Daoy (cell line): Measurements from ENCODE around the gene OR5C1. TPM values are rescaled to one million over a fixed set of nuclear protein-coding genes. Genes with fewer than 3 reads are reported as not detected.
"Not testable (repeated sequence)": the region's sequence is repeated elsewhere in the genome, so short reads cannot be mapped to it uniquely, and the experiment has no call there.

Source experiments
- DNase-seq: peaks from one replicate; pipeline ENCODE4 v3.0.0-alpha.2; 2015; ENCODE audit warnings: low read depth
- total RNA-seq: library from RNA; depleted of rRNA; stranded (reverse); fragments of >200 nt; shearing (Covaris generic); gene quantifications from 2 replicates; pipeline ENCODE4 v1.2.3, GENCODE V29; 2014; rRNA removed

The OR5C1 gene
- total RNA-seq, 1 experiment from 2014 or later = not detected

DNA sequence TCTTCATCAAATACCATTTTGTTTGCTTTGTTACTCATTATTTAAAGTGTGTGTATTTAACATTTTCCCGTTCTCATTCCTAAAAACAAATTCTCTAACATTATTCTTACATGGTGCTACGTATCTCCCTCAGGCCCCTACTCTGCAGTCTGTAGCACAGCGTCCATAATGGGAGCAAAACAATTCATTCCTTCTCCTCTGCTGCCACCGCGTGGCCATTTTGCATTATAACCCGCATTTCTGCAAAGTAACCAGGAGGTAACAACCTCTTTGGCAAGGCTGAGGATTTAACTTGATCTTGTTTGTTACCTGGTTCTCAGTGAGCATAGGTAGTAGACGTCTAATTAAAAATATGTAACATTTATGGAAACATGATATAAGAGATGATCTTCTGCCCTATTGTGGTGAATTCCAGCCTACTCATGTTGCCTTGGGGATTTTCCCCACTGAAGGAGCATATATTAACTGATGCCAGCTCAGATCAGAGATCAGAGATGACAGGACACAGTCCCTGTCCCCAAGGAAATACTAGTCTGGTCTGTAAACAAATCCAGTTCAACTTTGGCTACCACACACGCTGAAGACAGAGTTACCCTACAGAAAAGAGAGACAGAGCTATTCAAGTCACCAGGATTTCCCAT, 21.7 kb downstream of the OR5C1 start:
- DNase-seq = peak; percentile 83

DNA sequence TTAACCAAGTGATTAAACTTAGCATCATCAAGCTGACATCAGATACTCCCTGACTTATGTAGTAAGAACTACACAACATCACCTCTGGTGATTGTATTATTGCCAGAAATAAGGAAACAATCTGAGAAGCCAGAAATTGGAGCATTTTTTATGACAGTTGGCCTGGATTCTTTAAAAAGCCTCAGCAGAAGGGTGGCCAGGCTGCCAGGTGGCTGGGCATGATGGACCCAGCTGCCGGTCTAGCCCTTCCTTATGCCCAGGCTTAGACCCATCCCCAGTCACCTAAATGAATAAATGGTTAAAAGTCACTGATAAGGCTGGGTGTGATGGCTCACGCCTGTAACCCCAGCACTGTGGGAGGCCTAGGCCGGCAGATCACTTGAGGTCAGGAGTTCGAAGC, 24.0 kb downstream of the OR5C1 start:
- no peak for DNase-seq

DNA sequence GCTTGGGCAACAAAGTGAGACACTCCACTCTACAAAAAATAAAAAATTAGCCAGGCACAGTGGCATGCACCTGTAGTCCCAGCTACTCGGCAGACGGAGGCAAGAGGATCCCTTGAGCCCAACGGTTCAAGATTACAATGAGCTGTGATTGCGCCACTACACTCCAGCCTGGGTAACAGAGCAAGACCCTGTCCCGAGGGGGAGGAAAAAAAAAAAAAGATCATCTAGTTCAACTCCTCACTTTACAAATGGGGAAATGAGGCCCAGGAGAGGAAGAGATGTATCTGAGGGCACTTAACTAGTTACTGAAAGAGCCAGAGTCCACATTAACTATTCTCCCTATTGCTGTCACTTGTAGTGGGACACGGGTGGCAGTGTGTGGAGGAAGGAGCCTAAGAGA, 25.8 kb downstream of the OR5C1 start:
- DNase-seq = no peak

DNA sequence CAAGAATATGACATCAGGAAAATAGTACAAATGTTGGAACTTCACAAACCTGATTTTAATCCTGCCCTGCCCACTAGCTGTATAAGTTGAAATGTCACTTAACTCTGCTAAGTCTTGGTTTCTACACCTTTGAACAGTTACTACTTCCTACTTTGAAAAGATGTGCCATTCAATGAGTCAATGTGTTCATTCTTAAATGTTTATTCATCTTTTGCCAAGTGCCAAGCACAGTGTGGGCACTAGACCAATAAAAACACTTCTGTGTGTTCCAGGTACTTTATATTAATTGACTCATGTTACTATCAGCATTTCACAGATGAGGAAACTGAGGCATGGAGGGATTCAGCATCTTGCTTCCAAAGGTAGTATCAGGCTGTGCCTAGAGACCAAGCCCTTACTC, 26.8 kb downstream of the OR5C1 start:
- no peak for DNase-seq

DNA sequence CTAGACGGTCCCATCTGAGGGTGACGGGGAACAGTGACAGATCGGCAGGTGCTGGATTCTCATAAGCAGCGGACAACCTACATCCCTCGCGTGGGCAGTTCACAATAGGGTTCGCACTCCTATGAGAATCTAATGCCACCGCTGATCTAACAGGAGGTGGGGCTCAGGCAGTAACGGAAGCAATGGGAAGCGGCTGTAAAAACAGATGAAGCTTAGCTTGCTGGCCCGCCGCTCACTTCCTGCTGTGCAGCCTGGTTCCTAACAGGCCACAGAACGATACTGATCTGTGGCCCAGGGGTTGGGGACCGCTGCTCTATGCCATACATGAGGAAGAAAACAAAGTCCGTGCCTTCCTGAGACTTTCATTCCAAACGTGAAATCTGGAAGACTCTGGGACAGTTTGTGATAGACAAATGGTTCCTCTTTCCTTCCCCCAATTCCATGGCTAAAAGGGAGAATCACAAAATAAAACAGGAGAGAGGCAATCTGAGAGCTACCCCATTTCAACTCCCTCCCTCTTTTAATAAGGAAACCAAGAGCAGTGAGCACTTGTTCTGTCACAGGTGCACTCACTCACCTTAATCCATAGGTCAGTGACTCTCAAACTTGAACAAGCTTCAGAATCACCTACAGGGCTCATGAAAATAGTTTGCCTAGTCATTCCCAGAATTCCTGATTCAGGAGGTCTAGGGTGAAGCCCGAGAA, 27.6 kb downstream of the OR5C1 start:
- DNase-seq = no peak

DNA sequence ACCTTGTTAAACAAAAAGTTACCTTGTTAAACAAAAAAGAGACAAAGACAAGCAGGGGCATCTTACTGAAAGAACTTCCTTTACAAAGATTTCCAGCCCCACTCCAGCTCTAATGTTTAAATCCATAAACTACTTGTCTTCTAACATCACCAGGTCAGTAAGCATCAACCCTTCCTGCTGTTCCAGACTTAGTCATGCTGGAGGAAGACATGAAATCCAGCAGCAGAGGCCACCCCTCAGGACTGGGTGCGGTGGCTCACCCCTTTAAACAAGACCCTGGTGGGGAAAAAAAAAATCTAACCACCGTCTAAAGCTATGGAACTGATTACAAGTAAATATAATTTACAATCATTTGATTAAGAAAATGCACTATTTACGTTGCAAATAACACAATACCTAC, 30.6 kb downstream of the OR5C1 start:
- no peak for DNase-seq

DNA sequence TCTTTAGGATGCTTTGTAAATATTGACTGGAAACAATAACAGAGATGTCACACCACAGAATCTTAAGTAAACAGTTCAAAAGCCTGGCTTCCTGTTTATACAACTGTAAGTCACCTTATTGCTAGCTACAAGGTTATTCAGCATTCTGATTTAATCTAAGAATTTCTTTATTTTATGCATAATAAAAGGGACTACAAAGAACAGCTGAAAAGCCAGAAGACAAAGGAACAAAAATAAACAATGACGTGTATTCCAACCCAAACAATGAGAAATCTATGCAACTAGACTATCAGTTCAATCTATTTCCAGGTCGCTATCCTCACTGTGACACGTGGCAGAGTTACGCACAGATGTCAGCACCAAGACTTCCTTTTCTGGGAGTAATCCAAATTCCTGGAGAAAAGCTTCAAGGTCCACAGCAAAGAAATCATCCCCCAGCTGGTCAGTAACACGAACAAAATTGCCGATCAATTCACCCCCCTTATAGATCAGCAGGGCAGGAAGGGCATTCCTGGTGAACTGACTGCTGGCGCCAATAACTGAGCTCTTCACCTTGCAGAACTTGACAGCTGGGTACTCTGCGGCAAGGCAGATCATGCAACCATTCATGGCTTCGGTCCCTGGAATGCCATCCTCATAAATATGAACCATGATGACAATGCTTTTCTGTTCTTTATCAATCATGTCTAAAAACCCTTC, 31.2 kb downstream of the OR5C1 start:
- DNase-seq = no peak

DNA sequence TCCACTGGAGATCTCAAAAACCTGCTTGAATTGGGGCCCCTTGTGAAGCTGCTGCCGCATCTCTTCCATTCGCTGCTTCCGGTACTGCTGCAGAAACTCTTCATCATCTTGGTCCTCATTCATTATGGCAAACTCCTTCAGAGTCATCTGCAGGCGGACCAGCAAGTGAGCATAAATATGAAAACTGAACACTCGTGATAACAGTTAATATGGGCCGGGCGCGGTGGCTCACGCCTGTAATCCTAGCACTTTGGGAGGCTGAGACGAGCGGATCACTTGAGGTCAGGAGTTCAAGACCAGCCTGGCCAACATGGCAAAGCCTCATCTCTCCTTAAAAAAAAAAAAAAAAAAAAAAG, 31.7 kb downstream of the OR5C1 start:
- DNase-seq = no peak

DNA sequence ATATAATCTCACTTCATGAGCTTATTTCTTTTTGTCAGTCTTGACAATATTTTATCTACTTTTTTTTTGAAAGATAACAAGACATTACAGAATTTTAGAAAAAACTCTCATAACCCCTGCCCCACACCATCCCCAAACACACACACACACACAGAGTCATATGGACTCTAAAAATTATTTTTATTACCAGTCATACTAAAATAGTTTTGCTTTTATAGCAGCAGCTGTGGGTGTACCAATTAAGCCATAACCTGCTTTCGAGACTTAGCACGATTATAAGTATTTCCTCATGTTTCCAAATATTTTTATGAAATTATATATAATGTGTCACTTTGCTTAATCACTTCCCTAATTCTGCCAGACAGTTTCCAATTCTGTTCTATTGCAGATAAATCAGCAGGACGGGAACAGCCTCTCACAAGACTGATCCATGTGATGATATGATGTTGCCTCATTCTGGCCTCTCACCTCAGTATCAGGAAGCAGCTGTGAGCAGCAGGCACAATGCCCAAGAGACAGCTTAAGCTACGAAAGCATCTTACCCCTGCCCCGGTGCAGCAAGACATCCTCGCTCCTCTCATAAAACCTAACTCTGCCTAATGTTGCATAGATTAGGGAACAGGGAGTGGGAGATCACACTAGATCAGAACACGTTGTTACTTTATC, 32.7 kb downstream of the OR5C1 start:
- no peak for DNase-seq

DNA sequence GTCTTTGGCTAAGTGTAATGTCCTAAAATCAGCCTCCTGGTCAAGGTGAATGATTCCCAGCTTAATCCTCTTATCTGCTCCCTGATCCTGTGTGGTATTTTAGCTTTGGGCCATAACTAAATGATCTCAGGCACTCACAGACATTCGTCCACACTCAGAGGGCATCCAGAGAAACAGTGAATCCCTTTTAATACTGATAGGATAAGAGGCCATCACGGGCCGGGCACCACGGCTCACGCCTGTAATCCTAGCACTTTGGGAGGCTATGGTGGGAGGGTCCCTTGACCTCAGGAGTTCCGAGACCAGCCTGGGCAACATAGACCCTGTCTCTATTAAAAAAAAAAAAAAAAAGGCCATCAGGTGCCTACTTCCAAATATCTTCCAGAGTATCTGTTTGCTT, 33.3 kb downstream of the OR5C1 start:
- no peak for DNase-seq

DNA sequence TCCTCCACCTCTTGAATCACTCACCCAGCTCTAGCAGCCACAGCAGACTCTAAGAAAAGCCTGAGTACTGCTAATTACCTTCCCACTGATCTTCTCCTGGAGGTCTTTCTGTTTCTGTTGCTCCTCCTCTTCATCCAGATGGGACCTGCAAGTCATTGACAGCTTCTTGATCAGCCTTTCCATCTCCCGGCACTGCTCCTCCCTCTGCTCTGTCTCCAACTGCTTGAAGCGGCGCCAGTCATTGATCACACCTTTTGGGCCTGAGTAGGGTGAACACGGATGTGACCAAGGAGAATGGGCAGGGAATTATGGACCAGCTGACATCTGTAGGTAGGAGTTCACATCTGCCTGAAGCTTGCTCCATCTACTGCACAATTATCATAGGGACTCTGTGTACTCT, 34.2 kb downstream of the OR5C1 start:
- DNase-seq = no peak

DNA sequence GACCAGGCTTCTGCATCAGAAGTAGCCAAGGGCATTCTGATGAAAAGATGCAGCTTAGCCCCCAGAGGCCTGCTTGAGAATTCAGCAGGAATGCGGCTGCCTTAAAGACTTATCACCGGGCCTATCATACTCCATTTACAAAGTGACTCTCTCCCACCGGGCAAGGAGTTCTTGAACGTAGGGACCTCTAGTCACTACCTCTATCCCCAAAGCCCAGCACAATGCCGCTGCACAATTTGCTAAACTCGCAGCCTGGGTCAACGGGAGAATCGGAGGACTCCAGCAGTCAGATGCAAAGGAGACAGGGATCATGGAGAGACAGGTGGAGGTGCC, 39.0 kb downstream of the OR5C1 start:
- DNase-seq = no peak

DNA sequence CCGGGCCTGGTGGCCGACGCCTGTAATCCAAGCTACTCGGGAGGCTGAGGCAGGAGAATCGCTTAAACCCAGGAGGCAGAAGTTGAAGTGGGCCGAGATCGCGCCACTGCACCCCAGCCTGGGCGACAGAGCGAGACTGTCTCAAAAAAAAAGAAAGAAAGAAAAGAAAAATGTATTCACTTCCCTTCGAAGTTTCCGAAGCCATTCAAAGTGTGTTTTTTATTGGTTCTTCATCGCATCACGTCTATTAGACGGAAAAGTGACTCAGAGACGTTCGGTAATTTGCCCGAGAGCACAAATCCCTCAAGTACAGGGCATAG, 40.2 kb downstream of the OR5C1 start:
- not testable (repeated sequence) for DNase-seq

DNA sequence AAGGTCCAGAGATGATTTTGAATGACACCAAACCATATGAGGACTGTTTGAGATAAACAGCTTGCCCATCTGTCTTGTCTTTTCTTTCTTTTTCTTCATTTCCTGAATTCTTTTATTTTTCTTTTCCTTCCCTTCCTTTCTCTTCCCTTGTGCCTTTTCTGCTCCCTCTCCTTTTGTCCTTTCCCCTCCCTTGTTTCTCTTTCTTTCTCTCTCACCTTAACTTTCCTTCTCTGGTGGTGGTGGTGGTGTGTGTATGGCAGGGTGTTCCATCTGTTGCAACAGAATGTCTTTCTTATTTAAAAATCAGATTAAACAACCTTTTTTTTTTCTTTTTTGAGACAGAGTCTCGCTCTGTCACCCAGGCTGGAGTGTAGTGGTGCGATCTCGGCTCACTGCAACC, 43.5 kb downstream of the OR5C1 start:
- DNase-seq = no peak

DNA sequence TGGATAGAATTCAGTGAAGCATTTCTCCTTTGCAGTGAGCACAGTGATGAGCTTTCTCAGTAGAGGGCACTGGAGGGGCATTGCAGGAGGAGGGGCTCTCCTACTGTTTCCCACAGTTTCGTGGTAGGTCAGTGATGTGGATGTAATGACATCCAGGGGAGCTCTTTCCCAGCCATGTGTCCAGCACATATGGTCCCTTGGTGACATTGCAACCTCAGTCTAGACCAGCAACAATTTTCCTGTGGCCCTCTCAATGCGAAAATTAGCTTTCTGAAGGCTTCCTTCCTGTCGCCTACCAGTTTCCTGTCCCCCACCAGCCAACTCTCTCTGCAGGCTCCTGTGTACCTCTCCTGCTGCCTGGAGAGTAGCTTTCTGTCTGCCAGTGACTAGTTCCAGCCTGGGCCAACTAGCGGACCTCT, 46.6 kb downstream of the OR5C1 start:
- peak; percentile 25 for DNase-seq

DNA sequence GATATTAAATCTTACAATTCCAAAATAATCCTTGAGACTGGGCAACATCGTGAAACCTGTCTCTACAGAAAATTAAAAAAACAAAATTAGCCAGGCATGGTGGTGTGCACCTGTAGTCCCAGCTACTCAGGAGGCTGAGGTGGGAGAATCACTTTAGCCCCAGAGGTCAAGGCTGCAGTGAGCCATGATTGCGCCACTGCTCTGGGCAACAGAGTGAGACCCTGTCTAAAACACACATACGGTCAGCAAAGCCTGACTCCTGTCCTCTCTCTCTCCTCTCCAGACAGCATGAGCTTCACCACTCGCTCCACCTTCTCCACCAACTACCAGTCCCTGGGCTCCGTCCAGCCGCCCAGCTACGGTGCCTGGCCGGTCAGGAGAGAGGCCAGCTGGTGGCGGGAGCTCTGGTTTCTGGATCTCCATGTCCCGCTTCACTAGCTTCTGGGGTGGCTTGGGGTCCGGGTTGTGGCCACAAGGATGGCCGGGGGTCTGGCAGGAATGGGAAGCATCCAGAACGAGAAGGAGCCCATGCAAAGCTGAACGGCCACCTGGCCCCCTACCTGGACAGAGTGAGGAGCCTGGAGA, 48.6 kb downstream of the OR5C1 start:
- no peak for DNase-seq

DNA sequence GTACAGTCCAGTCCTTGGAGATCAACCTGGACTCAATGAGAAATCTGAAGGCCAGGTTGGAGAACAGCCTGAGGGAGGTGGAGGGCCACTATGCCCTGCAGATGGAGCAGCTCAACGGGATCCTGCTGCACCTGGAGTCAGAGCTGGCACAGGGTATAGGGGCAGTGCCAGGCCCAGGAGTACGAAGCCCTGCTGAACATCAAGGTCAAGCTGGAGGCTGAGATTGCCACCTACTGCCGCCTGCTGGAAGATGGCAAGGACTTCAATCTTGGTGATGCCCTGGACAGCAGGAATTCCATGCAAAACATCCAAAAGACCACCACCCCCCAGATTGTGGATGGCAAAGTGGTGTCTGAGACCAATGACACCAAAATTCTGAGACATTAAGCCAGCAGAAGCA, 49.7 kb downstream of the OR5C1 start:
- DNase-seq = not testable (repeated sequence)

Other genes starting within 250 kb of the OR5C1 start
- gene OR1N2, start 235.8 kb upstream of the OR5C1 start, total RNA-seq = not detected in 2 replicates
- gene OR1L8, start 205.5 kb upstream of the OR5C1 start, total RNA-seq = not detected in 2 replicates
- not detected in 2 replicates for gene OR1Q1, start 174.2 kb upstream of the OR5C1 start, total RNA-seq
- not detected in 2 replicates for gene OR1B1, start 131.3 kb upstream of the OR5C1 start, total RNA-seq
- not detected in 2 replicates for gene OR1L1, start 127.2 kb upstream of the OR5C1 start, total RNA-seq
- gene OR1L3, start 113.8 kb upstream of the OR5C1 start, total RNA-seq = not detected in 2 replicates
- gene OR1L4, start 64.9 kb upstream of the OR5C1 start, total RNA-seq = not detected in 2 replicates
- not detected in 2 replicates for gene OR1L6, start 46.6 kb upstream of the OR5C1 start, total RNA-seq
- not detected in 2 replicates for gene OR1K1, start 11.2 kb downstream of the OR5C1 start, total RNA-seq
- gene PDCL, start 39.7 kb downstream of the OR5C1 start, total RNA-seq = 39.7 and 41.4 TPM in 2 replicates
- 35.9 and 36.3 TPM in 2 replicates for gene RC3H2, start 116.4 kb downstream of the OR5C1 start, total RNA-seq
- 14.0 and 14.5 TPM in 2 replicates for gene ZBTB6, start 124.4 kb downstream of the OR5C1 start, total RNA-seq
- 3.0 and 6.4 TPM in 2 replicates for gene ZBTB26, start 142.6 kb downstream of the OR5C1 start, total RNA-seq
- gene RABGAP1, start 152.1 kb downstream of the OR5C1 start, total RNA-seq = 13.7 and 19.1 TPM in 2 replicates
- gene GPR21, start 244.7 kb downstream of the OR5C1 start, total RNA-seq = not detected in 2 replicates